ENCODE data around the gene TMEM221. TPM values are rescaled to one million over a fixed set of nuclear protein-coding genes. Genes with fewer than 3 reads are reported as not detected.

TMEM221 gene
- total RNA-seq, 2 donors from 2014 or later = 3.5 to 4.8 TPM

DNA sequence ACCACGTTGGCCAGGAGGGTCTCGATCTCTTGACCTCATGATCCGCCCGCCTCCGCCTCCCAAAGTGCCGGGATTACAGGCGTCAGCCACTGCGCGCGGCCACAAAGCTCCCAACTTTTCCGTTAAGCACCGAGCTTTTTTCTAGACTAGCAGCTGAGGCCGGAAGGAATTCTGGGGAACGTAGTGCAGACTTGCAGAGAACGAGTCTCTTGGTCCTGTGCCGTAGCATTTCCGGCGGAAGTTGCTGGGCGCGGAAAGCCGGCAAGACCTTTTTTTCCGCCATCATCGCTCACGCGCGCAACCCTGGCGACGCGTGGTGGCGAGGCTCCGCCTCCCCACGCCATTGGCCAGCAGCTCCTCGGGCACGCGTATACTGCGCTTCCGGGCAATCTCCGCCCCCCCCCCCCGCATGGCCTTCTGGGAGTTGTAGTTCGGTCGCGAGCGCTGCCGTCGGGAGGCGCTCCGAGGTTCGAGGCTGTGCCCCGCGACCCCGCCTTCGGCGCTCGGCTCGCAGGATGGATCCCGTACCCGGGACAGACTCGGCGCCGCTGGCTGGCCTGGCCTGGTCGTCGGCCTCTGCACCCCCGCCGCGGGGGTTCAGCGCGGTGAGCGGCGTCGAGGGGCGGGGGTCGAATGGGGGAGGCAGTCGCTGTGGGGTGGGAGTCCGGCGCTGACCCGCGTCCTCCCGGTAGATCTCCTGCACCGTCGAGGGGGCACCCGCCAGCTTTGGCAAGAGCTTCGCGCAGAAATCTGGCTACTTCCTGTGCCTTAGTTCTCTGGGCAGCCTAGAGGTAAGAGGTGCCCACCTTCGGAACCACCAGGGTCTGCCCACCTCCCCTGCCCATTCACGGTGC lies 28.6 kb downstream of the TMEM221 start, which contains the start of gene MVB12A:
Gene MVB12A, plus strand, starts transcription at position 427 of the 854 bp plus-strand sequence. Its CDS starts 89 bp downstream, at position 516.
- Mint-ChIP-seq H3K27me3 (ENCODE audit: insufficient read depth) (peaks cover 5% of the 10 kb centered on the region), H3K36me3 (ENCODE audit: low read depth) (peaks cover 12% of the 10 kb centered on the region), H3K27ac (peak within 1 kb of the TSS; percentile 95), H3K9me3 (no peaks in the 10 kb centered on the region), H3K4me3 (peak within 1 kb of the TSS; percentile 82), H3K4me1 (peaks cover 24% of the 10 kb centered on the region)
- peak within 1 kb of the TSS; percentile 86 for H3K4me3 ChIP-seq (ENCODE audit: low read length)
- H3K9ac ChIP-seq (ENCODE audit: extremely low read depth, low read length, poor library complexity, severe bottlenecking) = peak within 1 kb of the TSS; percentile 45
- H3K4me1 ChIP-seq (ENCODE audit: control insufficient read depth, insufficient read depth, low read length) = peaks cover 1% of the 10 kb centered on the region
- WGBS, 2 experiments (ENCODE audit: insufficient coverage in 1 of 2, insufficient read length in 1 of 2) = 0 to 3% methylated on average over 26 to 85 of the region's 85 CpGs
- H3K27ac ChIP-seq (ENCODE audit: low read depth, low read length) = peak within 1 kb of the TSS; percentile 61
- peaks cover 4% of the 10 kb centered on the region for H3K36me3 ChIP-seq (ENCODE audit: control insufficient read depth, insufficient read depth, low read length)
- H3K27me3 ChIP-seq (ENCODE audit: control insufficient read depth, insufficient read depth, low read length, poor library complexity, severe bottlenecking) = no peaks in the 10 kb centered on the region
- TF ChIP-seq, protein P1, sequence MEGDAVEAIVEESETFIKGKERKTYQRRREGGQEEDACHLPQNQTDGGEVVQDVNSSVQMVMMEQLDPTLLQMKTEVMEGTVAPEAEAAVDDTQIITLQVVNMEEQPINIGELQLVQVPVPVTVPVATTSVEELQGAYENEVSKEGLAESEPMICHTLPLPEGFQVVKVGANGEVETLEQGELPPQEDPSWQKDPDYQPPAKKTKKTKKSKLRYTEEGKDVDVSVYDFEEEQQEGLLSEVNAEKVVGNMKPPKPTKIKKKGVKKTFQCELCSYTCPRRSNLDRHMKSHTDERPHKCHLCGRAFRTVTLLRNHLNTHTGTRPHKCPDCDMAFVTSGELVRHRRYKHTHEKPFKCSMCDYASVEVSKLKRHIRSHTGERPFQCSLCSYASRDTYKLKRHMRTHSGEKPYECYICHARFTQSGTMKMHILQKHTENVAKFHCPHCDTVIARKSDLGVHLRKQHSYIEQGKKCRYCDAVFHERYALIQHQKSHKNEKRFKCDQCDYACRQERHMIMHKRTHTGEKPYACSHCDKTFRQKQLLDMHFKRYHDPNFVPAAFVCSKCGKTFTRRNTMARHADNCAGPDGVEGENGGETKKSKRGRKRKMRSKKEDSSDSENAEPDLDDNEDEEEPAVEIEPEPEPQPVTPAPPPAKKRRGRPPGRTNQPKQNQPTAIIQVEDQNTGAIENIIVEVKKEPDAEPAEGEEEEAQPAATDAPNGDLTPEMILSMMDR (conservative IDR thresholded peaks at IDR 0.05) = no peak
- no peaks in the 10 kb centered on the region for H3K9me3 ChIP-seq (ENCODE audit: control insufficient read depth, low read length)
- DNase-seq = peak; percentile 99

DNA sequence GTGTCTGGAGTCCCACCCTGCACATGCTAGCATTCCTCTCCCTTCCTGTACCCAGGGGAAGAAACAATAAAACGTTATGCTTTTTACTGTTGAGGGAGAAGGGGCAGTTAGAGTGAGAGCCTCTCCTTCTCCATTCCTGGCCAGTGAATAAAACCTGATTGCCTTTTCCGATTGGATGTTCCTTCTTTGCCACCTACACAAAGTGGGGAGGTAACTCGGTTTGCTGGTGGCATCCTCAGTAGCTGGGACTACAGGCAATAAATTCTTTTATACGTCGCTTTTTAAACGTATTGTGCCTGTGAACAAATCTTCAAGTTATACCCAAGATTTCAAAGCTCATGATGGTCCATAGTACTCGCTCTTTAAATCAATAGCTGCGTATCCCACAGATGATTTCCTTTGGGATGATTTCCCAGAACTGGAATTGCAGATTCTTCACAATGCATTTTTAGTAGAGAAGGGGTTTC lies 29.3 kb downstream of the TMEM221 start:
- Histone ChIP-seq H3K4me3 (ENCODE audit: low read length) (peak overlapping the region; percentile 81), H3K9ac (ENCODE audit: extremely low read depth, low read length, poor library complexity, severe bottlenecking) (peak overlapping the region; percentile 45), H3K27ac (ENCODE audit: low read depth, low read length) (peak overlapping the region; percentile 61), H3K4me1 (ENCODE audit: control insufficient read depth, insufficient read depth, low read length) (peaks cover 4% of the 10 kb centered on the region), H3K9me3 (ENCODE audit: control insufficient read depth, low read length) (no peaks in the 10 kb centered on the region), H3K36me3 (ENCODE audit: control insufficient read depth, insufficient read depth, low read length) (peaks cover 4% of the 10 kb centered on the region), H3K27me3 (ENCODE audit: control insufficient read depth, insufficient read depth, low read length, poor library complexity, severe bottlenecking) (no peaks in the 10 kb centered on the region)
- Mint-ChIP-seq H3K4me3 (peak overlapping the region; percentile 82), H3K4me1 (peaks cover 25% of the 10 kb centered on the region), H3K9me3 (no peaks in the 10 kb centered on the region), H3K27me3 (ENCODE audit: insufficient read depth) (peaks cover 6% of the 10 kb centered on the region), H3K36me3 (ENCODE audit: low read depth) (peaks cover 14% of the 10 kb centered on the region), H3K27ac (peak overlapping the region; percentile 95)
- WGBS, 2 experiments (ENCODE audit: insufficient coverage in 1 of 2, insufficient read length in 1 of 2) = 63 to 65% methylated on average over 7 to 8 of the region's 8 CpGs
- no peak for DNase-seq
- TF ChIP-seq, protein P1 (conservative IDR thresholded peaks at IDR 0.05) = no peak

DNA sequence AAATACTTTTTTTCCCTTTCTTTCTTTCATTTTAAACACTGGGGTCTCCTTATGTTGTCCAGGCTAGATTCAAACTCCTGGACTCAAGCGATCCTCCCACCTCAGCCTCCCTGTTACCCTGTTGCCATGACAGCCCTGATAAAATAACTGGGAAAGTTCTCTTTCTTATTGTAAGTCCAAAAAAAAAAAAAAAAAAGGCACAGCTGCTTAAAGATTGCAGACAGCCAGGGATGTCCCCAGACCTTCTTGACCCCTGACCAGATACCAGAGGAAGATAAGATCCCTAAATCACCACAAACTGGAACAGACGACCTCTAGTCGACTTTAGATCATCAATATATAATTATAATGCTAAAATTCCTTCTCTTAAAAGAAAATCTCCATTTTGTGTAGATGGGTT lies 29.8 kb downstream of the TMEM221 start:
- no peaks in the 10 kb centered on the region for H3K9me3 ChIP-seq (ENCODE audit: control insufficient read depth, low read length)
- no peaks in the 10 kb centered on the region for H3K27me3 ChIP-seq (ENCODE audit: control insufficient read depth, insufficient read depth, low read length, poor library complexity, severe bottlenecking)
- Mint-ChIP-seq H3K36me3 (ENCODE audit: low read depth) (peaks cover 17% of the 10 kb centered on the region), H3K27me3 (ENCODE audit: insufficient read depth) (peaks cover 9% of the 10 kb centered on the region), H3K27ac (peak overlapping the region; percentile 95), H3K9me3 (no peaks in the 10 kb centered on the region), H3K4me3 (peak overlapping the region; percentile 82), H3K4me1 (peaks cover 25% of the 10 kb centered on the region)
- 94% methylated on average over 1 of the region's 3 CpGs; no CpG with 5 or more reads in 1 of the 2 experiments for WGBS, 2 experiments (ENCODE audit: insufficient coverage in 1 of 2, insufficient read length in 1 of 2)
- no peak overlapping the region for H3K27ac ChIP-seq (ENCODE audit: low read depth, low read length)
- no peak for DNase-seq
- H3K9ac ChIP-seq (ENCODE audit: extremely low read depth, low read length, poor library complexity, severe bottlenecking) = peak overlapping the region; percentile 45
- H3K4me3 ChIP-seq (ENCODE audit: low read length) = peak overlapping the region; percentile 81
- TF ChIP-seq, protein P1 (conservative IDR thresholded peaks at IDR 0.05) = no peak
- peaks cover 4% of the 10 kb centered on the region for H3K36me3 ChIP-seq (ENCODE audit: control insufficient read depth, insufficient read depth, low read length)
- peaks cover 4% of the 10 kb centered on the region for H3K4me1 ChIP-seq (ENCODE audit: control insufficient read depth, insufficient read depth, low read length)
